Left colon (tissue), 2 donors: ENCODE results near the gene PXDN. TPM values are rescaled to one million over a fixed set of nuclear protein-coding genes. Genes with fewer than 3 reads are reported as not detected.

ENCODE experiments used
- ATAC-seq: fragments of 200-7000 bp; cut with Tn5 transposase; one replicate; pipeline ENCODE4 v1.9.1; 2020; ENCODE audit warnings: mild to moderate bottlenecking, moderate library complexity
- DNase-seq, 2 donors: peaks; one replicate each; pipeline ENCODE4 v3.0.0-alpha.2; 2020
- intact Hi-C, 2 donors: fragments of 100-400 bp; cut with DNase I in 1 of 2; cut with micrococcal nuclease in 1 of 2; formaldehyde crosslinking; loops; one replicate each; pipeline versions ENCODE4 v1.11.2 to v1.14.0; 2022; cut with DNase I, micrococcal nuclease
- long read RNA-seq: library from polyadenylated mRNA; unstranded; transcript quantifications from one replicate; pipeline ENCODE4 v2.0.0, GENCODE V29; 2021
- total RNA-seq, 2 donors: library from RNA; stranded (reverse); fragmentation: NEBNext Ultra II Directional; extraction: Animal tissue kit (Norgen Biotek cat#: 25700); gene quantifications; one replicate each; pipeline ENCODE4 v1.2.1, GENCODE V29; 2021
- donor health status: DM: no; HTN: no; CAD: no.
- donor health status: DM: yes; HTN: yes; CAD: no.

PXDN gene, protein sequence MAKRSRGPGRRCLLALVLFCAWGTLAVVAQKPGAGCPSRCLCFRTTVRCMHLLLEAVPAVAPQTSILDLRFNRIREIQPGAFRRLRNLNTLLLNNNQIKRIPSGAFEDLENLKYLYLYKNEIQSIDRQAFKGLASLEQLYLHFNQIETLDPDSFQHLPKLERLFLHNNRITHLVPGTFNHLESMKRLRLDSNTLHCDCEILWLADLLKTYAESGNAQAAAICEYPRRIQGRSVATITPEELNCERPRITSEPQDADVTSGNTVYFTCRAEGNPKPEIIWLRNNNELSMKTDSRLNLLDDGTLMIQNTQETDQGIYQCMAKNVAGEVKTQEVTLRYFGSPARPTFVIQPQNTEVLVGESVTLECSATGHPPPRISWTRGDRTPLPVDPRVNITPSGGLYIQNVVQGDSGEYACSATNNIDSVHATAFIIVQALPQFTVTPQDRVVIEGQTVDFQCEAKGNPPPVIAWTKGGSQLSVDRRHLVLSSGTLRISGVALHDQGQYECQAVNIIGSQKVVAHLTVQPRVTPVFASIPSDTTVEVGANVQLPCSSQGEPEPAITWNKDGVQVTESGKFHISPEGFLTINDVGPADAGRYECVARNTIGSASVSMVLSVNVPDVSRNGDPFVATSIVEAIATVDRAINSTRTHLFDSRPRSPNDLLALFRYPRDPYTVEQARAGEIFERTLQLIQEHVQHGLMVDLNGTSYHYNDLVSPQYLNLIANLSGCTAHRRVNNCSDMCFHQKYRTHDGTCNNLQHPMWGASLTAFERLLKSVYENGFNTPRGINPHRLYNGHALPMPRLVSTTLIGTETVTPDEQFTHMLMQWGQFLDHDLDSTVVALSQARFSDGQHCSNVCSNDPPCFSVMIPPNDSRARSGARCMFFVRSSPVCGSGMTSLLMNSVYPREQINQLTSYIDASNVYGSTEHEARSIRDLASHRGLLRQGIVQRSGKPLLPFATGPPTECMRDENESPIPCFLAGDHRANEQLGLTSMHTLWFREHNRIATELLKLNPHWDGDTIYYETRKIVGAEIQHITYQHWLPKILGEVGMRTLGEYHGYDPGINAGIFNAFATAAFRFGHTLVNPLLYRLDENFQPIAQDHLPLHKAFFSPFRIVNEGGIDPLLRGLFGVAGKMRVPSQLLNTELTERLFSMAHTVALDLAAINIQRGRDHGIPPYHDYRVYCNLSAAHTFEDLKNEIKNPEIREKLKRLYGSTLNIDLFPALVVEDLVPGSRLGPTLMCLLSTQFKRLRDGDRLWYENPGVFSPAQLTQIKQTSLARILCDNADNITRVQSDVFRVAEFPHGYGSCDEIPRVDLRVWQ (N-terminal part only)
- total RNA-seq: 10 to 100 TPM; 11.6 to 13.3 TPM
- long read RNA-seq, partial matches to known transcripts: 12 of 14 reads
- long read RNA-seq, other reads (novel, unspliced or antisense): 2 of 14 reads

DNA sequence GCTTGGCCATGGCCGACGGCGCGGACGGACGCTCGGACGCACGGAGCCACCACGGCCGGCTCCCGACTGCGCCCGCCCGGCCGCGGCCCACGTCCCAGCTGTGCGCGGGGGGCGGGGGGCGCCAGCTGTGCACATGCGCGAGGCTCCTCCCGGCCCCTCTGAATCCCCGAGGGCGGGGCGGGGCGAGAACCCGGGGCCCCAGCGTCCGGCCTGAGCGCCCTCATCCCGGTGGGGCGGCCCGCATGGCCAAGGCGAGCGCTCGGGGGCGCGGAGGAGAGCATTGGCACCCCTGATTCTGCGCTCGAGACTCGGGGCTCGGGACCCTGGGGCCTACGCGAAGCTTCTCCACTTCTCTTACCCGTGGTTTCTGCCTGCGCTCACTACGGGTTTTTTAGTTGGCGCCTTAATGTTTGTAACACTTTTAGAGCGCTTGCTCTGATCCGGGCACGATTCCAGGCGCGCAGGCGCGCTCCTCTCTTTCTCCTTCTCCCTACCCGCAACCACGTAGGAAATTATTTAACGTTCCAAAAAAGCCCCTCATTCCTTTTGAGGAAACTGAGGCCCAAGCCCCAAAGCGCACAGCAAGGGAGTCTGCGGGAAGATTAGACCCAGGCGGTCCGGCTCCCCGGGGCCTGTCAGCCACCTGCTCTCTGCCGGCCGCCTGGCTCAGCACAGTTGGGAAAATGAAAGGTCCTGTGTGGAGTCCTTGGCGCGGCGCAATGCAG, at the start of gene PXDN:
Gene PXDN, minus strand, starts transcription at position 70 of the 725 bp plus-strand sequence. Its CDS starts 60 bp downstream, at position 10.
- DNase-seq (peak in 1 of 2 donors; percentile 38), ATAC-seq (peak; percentile 22)
- intact Hi-C loops: loop anchor here (10.0 kb wide), 2 partner anchors 70 to 150 kb away; no protein-coding TSS in a partner anchor

DNA sequence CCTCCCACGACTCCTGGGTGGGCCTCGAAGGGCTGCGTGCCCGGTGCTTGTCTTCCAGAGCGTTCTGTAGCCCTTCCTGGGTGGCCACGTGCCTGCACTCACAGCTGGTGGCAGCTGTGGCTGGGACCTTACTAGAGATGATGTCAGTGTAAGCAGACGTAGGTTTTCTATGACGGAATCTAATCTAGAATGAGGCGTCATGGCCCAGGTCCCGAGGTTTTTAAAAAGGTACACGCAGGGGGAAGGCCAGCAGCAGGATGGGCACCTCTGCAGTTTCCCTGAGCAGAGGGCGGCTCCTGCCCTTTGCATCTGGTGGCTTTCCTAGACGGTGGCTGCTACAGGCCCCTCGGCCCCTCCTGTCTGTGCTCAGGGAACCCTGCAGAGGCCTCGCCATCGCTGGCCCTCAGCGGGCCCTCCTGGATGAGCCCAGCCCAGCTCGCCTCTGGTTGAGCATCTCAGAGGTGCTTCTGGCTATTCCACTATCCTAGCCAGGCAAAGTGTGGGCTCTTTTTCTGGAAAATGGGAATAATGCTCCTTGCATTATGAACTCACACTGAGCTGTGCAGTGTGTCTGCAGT, 49.6 kb upstream of the PXDN start:
- peak in 1 of 2 donors; percentile 22 for DNase-seq
- intact Hi-C loops: no loop called here
- no peak for ATAC-seq

DNA sequence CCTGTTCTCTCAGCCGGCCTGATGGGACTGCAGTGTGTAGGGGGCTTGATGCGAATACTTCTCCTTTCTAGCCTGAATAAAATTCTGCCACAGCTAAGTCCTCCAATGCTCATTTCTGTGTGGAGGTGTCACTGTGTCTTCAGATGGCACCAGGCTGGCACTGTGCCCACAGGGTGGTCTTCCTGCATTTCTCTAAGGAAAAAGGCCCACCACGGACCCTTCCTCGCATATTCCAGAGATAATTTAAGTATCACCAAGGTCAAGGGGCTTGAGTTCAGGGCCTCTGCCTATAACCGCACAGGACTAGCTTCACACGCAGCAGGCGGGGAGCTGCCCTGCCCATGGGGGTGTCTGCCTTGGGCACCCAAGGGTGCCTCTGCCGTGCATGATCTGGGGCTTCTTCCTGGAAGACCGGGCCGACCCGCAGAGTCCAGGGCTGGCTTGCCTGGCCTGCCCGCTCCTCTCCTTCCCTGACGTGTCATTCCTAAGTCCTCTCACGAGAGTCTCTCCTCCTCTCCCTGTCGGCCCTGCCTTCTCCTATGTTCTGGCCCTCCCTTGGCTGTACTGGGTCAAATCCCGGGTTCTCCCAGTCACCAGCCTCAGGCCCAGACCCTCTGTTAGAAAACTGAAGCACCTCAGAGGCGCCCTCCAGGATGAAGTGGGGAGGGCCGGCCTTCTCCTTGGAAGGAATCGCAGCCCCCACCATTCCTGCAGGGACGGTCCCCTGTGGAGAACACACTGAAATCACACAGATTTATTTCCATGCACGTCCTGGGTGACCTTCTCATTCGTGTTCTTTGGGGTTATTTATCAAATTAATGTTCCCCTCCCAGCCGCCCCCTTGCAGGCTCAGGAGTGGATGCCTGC, 48.9 kb upstream of the PXDN start:
- no peak for DNase-seq
- intact Hi-C loops: no loop called here
- ATAC-seq: no peak

DNA sequence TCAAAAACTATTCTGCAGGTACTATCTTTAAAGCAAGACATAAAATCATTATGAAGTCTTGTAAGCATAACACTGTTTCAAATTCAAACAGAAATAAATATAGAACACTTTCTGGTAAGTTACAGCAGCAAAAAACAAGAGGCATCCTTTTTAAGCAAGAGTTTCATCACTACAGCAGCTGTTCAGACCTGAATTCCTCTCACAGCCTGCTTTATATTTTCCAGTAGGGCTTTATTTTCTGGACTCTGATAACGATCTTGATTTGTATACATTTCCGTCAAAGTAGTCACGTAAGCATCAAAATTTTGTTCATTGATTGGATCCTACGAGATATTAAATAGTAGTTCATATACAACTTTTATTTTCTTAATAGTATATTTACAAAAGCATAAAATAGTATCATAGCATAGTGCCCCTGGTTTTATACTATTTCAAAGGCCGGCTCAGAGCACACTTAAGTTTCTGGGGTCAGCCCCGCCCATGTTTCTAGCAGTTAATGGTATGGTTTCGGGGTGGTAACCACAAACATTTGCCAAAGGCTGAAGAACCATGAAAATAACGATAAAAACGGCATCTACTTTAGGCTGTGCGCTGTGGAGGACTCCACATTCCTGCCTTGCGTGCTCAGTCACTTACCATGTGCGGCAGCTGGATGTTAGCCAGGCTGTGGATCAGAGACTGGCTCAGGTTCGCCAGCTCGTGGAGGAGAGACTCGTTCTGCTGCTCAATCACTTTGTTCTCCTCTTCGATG, 47.5 kb upstream of the PXDN start:
- peak in 1 of 2 donors; percentile 43 for DNase-seq
- intact Hi-C loops: no loop called here
- ATAC-seq: no peak

DNA sequence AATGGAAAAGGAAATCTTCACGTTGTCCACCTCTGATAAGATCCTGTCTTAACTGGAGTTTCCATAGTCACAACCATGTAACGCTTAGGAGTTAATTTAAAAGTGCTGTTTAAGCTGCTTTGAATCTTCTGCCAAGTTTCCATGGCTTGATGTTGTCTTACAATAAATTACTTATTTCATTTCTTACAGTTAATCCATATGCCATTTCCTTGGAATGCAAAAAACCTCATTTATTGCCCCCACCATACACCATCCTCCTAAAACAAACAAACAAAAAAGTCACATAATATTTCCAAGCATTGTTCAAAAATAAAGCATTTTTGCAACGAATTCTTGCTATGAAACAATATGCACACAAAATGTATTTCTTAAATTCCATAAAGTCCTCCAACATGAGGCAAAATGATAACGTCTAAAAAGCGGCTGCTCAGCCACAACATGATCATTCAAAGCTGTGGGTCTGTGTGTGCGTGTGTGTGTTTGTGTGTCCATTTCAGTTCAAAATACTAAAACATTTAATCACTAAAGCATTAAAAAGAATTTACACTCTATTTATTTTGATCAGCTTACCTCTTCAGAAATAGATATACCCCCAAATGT, 46.8 kb upstream of the PXDN start:
- DNase-seq (no peak), ATAC-seq (no peak)
- intact Hi-C loops: no loop called here

DNA sequence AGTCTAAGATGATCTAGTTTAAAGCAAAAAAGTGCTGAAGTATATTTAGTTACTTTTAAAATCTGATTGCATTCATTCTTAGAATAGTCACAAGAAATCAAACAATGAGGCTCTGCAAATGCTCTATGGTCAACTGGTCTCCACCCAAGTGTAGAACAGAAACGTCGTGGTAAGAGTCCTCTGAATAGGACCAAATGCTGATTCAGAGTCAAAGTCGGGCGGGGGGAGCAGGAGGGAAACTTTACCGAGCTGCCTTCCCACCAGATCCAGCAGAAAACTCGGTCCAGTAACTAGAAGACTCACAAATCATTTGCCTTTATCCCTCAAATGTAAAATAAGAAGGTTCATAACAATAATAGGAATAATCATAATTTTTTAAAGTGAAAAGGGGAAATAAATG, 46.2 kb upstream of the PXDN start:
- intact Hi-C loops: no loop called here
- no peak for ATAC-seq

DNA sequence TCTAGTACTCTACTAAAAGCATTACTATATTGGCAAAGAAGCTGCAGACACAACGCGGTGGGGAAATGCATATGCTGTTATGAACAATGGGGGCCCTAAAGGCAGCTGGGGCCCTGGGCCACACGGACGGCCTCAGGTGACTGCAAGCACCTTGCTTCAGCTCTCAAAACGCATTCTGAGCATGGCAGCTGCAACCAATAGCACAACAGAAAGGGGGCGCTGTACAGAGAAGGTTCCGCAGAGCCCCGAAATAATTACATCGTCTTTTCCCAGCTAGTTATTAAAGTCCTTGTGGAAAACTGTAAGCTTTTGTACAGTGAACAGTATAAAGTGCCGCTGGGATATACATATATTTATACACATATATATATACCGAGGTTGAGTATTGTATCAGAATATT, 45.3 kb upstream of the PXDN start:
- no peak for DNase-seq
- intact Hi-C loops: no loop called here
- ATAC-seq: no peak

More for the DNA sequence above, 46.2 kb upstream of the PXDN start:
- no peak for DNase-seq

DNA sequence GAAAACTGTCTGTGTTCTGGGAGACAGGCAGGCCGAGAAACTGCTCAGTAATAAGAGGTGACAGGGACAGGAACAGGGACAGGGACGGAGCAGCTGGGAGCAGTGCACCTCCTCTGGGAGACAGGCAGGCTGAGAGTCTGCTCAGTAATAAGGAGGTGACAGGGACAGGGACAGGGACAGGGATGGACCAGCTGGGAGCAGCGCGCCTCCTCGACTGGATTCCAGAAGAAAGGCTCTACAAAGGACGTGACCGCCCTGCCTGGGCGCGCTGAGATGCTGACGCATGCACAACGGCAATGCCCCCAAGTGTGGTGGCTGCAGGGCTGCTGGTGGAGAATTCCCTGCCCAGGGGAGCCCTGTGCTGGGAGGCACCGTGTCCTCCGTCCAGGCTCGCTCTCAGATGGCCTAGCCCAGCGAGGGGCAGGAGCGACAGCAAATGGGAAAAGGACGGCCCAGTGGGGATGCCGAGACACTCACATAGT, 44.2 kb upstream of the PXDN start:
- intact Hi-C loops: no loop called here
- DNase-seq: no peak
- no peak for ATAC-seq

DNA sequence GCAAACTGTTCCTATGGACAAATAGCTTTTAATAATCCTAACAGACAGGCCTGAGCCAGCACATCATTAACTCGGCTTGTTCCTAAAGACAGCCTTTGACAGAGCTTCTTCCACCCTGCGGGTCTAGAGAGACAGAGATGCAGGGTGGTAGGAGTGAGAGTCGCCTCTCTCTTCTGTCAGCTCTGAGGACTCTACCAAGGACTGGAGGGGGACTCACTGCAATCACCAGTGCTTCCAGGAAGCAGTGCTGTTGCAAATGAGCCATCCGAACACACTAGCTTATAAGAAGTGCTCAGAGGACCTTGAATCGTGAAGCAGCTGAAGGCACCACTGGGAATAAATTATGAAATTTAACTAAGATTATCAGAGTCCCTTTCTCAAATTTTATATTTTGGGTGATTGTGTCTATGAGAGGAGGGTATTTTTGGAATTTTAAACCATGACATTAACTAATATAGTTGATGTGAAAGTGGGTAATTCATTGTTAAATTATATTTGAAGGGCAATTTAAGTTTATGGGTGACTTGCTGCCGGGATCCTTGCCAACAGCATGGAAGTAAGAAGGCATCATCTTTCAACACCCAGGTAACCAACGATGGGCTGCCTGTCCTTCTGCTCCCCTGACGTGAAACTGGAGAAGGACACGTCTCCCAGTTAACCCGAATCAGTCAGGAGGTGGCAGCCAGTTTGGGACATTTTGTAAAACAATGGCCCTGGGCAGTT, 43.6 kb upstream of the PXDN start:
- intact Hi-C loops: no loop called here
- no peak for ATAC-seq
- no peak for DNase-seq

DNA sequence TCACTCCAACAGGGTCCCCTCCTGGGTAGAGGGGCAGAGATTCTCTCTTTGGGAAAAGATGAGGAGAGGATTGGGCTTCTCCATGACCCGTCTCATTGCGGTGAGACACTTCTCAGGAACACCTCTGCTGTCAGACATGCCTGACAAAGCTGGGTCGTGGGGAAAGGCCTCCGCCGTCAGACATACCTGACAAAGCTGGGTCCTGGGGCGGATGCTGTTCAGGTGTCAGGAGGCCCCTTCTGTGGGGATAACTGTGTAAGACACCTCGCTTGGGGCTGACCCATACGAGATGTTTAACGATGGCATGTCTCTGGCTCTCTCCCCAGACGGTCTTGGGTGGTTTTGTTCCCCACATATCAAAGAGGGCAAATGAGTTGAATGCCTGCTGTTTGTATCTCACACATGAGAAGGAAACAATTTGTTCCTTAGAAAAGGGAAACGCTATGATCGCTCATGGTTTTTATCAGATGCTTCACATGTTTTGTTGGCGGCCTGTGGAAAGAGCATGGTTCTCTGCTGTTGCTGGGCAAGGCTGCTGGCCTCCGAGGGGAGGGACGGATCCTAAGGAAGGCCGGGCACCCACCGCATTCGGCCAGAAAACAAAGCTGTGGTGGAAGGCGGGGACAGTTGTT, 40.8 kb upstream of the PXDN start:
- intact Hi-C loops: no loop called here
- ATAC-seq (no peak), DNase-seq (no peak)

DNA sequence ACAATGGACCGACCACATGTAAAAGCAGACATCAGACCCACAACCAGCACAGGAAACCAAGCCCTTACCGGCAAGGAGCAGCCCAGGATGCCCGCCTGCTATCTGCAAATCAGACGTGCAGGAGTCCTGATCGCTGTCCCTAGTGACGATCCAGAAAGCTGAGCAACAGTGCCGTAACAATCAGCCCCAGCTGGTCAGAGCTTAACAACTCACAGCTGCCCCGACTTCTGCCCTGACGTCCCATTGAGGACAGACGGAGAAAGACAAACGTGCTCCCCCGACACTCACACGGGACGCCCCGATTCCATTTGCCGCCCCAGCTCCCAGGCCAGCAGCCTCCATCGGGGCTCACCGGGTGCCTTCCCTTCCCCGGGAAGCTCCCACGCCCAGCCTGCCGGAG, 39.8 kb upstream of the PXDN start:
- intact Hi-C loops: no loop called here
- DNase-seq (no peak), ATAC-seq (no peak)

DNA sequence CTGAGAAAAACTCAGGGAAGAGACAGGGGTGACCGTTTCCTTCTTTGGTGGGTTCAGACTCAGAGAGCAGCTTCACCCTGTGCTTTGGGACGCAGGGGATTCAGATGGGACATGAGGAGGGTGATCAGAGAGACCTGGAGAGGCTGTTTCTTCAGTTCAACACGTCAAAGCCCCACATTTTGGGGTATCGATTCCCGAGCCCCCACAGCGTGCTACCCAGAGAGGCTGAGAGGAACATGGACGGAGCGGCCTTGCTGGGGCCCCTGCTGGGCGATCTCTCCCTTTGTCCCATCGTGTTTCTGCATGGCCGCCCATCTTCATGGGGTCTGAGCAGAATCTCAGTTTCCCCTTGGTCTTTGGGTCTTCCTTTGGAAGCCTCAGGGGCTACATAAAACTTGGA, 38.2 kb upstream of the PXDN start:
- DNase-seq: no peak
- intact Hi-C loops: no loop called here
- ATAC-seq: no peak

DNA sequence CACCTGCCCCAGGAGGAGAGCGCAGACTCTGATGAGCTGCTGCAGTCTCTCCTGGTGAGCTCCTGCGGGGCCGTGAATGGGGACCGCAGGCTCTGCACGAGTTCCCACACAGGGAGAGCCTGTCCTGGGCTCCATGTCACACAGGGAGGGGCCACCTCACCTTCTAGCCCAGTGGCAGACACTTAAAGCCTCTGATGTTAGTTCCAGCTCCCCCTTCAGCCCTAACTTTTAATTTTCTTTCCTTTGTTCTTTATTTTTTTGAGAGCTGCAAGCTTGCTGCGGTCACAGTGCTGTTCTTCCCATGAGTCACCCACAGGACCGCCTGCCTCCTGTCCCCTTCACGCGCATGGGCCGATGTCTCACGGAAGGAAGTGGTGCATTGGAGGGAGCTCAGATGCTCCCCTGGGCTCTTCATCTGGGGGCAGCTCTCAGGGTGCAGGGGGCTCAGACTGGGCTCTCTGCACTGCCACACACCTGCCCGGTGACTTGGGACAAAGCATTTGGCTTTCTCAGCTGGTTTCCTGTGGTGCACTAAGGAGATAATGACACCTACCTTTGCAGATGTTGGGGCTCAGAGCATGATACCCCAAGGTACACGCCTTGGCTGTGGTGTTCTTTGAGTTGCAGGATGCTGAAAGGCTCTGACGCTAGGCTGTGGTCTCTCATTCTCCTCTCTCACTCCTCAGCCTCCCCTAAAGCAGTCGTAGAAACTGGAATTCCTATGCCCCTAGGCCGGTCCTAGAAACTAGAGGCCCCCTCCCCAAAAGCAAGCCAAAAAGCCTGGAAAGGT, 37.2 kb upstream of the PXDN start:
- no peak for ATAC-seq
- DNase-seq: no peak
- intact Hi-C loops: no loop called here

DNA sequence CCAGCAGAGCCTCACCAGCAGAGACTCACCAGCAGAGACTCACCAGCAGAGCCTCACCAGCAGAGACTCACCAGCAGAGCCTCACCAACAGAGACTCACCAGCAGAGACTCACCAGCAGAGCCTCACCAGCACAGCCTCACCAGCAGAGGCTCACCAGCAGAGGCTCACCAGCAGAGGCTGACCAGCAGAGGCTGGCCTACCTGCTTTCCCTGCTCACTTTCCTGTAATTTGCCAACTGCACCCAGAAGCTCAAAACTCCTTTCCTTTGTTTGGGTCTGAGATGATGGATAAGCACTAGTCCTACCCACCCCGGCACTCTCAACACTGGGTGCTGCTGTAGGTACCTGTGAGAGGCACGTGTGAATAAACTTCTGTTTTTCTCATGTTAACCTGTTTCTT, 36.4 kb upstream of the PXDN start:
- intact Hi-C loops: no loop called here
- ATAC-seq (no peak), DNase-seq (no peak)
